Kidney glomerular epithelial cell (primary cell): Measurements from ENCODE around the gene FAM117A.
A peak's percentile ranks its signal among the peaks of the same experiment; 100 is the strongest.

Source experiments
- DNase-seq: peaks from one replicate; lab custom pipeline; 2025; lab: John Stamatoyannopoulos, UW

Gene FAM117A

DNA sequence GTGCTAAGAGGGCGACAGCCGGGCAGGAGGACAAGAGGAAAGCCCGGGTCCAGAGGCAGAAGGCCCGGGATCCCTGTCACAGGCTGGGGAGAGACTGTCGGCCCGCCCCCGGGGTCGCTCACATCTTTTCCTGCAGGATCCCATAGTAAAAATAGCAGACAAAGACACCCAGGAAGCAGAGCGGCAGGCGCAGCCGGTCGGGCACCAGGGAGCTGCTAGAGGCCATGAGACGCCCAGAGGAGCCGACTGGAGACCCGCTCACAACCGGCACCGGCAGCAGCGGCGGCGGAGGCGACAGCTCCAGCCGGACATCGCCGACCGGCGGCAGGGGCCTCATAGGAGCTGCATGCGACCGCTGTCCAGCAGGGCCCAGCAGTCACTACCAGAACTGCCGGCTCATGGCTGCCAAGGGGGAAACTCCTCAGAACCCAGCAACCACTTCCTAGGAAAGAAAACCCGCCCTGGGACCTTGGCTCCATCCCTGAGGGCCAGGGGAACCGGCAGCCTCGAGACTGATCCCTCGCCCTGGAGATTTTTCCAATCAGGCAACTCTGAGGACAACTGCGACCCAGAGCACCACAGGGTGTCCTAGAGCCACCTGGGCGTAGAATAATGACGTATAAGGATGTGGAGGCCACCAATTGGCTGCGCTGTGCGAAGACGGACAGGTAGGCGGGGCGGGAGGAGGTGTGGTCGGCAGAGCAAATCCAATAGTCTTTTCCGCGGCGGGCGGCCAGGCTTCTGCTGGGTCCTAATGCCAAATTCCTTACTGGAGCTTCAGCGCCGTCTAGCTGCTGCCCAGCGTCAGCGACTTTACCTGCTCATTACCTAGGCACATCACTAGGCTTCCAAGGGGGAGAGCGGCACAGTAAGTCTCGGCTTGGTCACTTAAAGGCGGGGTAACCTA lies 56.1 kb downstream of the FAM117A start, which contains the start of gene SLC35B1:
SLC35B1 (minus strand) TSS at position 357 of the 907 bp plus-strand sequence; CDS start at position 226, 131 bp downstream.
- DNase-seq, result peak; percentile 99

DNA sequence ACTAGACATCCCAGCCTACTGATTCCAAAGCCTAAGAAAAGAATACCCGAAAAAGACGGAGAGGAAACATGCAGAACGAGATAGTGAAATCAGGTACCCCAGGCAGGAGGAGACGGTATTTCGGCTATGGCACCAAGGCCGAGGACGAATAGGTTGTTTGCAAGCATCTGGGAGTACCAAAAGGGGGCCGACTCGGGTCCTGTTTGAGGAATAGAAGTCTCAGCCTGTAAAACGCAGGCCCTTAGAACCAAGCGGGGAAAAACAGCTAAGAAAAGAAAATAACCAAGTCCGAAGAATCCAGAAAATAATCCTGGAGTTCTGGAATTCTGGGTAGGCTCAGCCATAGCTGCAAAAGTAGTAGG lies 56.7 kb downstream of the FAM117A start:
- DNase-seq, result no peak

GRCh38 chr17:49705254-49705653 lies 58.7 kb downstream of the FAM117A start:
- no peak for DNase-seq

DNA sequence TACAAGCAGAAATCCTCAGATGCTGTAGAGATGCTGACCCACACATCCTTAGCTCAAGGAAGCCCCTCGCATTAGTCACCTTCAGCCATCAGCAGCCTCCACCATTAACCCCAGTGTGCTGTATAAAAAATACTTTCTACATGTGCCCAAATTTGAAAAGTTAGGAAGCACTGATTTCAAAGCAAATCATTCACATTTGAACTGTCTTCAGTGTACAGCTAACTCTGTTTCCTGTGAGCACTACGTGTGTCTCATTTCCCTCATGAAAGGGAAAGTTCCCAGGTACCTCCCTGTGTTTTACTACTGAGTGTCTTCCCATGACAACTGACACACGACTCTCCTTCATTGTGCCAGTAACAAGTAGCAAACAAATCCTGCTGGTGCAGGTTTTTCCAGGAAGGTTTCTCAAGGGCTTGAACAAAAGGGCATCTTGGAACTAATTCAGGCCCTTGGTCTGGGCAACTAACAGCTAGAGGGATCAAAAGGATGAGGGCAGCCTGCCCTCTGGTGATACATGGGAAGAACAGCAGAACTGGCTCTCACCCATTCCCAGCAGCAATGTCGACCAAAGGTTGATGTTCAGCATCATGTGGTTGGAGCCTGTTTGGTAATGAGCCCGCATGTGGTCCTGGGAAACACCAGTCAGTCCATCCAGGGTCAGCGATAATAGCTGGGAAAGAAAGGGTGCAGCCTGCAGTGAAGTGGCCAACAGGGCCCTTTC lies 60.2 kb downstream of the FAM117A start:
- peak; percentile 23 for DNase-seq

GRCh38 chr17:49700960-49701359 lies 63.0 kb downstream of the FAM117A start:
- DNase-seq, result no peak

- no peak for DNase-seq
These were observed 63.9 kb downstream of the FAM117A start for GRCh38 chr17:49699966-49700575.

DNA sequence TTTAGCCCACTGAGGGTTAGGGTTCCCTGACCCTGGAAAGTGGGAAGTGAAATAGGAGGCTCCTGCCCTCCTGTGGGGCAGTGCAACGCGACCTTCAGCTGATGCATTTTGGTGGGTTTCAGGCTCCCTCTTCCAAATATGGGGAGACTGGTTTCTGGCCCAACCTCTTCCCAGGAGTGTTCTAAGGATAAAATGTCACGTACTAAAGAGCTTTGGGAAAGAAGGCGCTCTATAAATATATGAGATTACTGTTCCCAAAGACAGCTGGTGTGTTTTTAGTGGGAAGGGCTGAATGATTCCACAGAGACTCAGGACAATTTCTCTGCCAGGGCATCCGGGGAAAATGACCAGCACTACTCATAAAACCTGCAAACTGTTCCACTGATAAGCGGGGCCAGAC lies 65.9 kb downstream of the FAM117A start:
- no peak for DNase-seq

- no peak for DNase-seq
These were observed 67.6 kb downstream of the FAM117A start for GRCh38 chr17:49696233-49696761.

DNA sequence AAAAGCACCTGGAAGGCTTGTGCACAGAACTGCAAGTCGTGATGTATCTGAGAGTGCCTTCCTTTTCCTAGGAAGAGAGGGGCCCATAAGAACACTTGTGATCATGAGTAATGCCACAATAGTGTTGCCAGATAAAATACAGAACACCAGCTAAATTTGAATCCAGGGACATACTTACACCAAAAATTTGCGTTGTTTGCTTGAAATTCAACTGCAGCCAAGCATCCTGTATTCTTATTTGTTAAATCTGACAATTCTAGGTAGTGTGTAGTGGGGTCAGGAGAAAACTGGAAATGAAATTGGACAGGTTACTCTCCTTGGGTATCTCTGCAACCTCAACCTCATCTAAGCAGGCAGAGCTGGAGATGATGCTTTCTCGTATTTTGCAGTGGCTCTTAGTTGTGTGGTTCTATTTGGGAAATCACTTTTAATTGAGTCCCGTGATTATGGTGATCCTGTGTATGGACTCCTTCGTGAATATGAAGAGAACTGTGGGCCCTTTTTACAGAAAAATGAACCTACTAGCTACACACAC lies 68.2 kb downstream of the FAM117A start:
- no peak for DNase-seq

DNA sequence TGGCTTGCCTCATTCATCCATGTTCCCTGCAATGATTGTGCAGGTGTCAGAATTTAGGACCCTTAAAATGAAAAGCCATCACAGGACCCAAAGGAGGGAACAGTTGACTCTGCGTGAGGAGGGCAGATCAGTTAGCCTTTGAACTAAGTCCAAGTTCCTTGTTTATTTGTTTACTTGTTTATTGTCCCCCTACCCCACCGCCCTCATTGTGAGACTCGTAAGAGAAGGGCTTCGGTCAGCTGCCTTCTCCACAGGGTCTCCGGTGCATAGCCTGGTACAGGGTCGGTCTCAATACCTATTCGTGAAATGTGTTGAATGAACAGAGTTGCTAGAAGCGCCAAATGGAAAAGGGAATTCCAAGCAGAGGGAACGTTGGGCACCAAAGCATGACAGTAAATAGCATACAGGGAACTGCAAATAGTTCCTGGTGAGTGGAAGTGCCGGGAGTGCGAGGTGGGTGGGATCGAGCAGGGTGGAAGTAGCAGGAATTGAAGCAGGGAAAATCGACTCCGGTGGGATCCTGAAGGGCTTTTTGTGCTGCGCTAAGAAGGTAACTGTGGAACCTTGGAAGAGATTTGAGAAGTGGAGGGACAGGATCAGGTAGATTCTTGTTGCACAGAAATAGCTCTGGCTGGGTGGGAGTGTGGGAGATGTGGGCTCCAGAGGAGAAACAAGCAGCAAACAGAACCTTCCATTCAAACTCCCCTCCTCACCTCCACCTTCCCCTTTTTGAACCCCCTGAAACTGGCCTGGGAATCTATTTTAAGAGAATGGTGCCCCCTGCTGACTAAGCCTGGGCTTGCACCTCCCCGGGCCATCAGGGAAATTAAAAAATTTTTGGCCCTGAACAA lies 68.9 kb downstream of the FAM117A start:
- DNase-seq, result peak; percentile 8

DNA sequence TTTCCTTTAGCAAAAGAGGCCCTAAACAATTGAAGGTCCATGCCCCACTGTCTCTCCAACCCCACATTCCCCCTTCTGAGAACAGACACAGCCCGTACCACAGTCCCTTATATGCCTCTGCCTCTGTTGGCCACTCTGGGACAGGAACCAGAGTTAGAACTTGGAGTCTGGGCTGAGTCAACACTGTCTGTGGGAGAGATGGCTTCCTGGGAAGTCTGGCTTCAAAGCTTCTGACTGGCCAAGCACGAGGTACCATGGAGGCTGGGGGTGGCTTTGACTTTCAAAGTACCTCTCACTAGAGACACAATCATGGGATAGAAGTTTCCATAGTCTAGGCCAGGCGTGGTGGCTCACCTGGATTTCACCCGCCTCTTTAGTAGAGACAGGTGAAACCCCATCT lies 71.2 kb downstream of the FAM117A start:
- DNase-seq, result no peak

GRCh38 chr17:49691677-49692191 lies 72.2 kb downstream of the FAM117A start:
- no peak for DNase-seq

DNA sequence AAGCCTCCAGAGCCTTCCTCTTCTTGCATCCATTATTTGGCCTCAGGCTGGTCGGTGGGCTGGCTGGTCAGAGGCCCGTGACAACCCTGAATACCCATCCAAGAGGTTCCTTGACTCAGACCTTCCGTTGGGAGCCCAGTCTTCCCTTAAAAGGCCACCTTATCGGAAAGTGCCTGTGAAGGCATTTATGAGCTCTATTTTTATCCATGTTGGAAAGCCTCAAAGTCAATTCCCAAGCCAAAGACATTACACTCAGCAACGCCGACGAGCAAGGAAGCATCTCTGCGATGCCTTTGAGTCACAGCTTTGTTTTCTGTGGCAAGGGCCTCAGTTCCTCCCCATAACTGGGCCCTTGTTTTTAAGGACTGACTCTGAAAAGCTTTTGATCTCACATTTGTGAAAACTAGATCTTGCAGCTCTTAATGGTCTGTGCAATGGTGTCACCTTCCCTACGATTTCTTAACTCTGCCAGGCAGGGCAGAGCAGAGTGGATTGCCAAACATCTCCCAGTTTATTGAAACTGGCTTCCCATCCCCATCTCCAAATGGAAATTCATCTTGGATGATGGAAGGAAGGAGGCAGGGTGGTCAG lies 72.8 kb downstream of the FAM117A start:
- no peak for DNase-seq

DNA sequence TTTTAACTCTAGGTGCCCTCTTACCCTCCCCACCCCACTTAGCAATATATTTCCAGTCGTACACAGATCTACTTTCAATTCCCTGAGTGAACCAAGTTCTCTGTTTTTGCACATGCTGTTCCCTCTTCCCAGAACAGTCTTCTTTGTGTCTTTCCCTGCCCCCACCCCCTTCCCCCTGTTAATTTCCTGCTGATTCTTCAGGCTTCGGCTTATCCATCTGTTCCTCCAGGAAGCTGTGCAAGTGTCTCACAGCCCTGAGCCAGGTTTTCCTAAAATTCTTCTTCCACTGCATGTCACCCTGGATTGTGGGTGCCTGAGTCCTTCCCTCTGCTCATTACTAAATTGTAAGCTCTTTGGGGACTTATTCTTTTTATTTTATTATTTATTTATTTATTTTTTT lies 73.7 kb downstream of the FAM117A start:
- DNase-seq, result no peak

- no peak for DNase-seq
These were observed 75.1 kb downstream of the FAM117A start for GRCh38 chr17:49688848-49689247.

- DNase-seq, result no peak
These were observed 75.9 kb downstream of the FAM117A start for GRCh38 chr17:49687878-49688491.

DNA sequence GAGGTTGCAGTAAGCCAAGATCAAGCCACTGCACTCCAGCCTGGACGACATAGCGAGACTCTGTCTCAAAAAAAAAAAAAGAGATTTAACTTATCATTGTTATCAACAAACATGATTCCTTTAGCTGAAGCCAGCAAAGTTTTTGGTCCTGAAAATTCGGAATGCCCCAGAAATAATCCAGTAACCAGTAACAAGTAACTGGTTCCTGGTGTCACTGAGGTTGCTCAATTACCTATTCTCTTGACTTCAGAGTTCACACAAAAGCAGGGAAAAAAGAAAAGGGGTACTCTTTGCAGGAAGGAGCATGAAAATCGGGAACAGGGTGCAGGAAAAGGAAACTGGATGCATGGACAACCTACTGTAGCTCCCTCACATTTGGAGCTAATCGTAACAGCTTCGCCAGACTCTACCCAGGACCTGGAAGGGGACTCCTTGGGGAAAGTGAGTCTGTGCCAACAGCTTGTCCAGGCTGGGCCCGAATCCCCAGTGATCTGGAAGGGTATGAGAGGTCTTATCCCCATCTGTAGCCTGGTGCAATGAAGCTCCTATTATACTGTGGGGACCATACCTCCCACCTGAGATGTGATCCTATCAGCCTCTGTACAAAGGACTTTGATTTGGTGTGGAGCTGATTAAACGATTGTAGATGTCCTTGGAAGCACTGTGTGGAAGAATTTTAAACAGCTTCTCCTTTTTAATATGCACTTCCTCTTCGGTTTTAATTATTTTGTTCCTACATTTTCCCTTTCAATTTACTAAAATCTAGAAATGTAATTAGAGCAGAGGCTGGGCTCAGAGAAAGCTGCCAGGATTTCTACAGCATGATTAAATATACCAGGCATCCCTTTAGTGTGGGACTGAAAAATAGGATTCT lies 82.6 kb downstream of the FAM117A start:
- no peak for DNase-seq

DNA sequence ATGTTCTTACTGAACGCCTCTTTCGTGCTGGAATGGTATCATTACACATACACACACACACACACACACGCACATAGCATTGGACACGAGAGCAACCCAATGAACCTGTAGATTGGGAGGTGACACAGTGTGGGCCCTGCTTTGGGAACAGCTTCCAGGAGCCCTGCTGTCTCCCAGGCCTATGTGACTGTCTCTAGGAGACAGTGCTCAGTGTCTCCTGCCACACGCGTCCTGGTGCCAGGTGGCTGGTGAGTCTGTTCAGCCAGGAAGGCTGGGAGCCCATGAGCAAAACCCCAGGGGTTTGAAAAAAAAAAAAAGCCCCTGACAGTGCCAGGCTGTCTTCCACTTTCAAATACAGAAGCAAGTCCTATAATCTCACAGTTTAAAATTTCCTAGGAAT lies 83.6 kb downstream of the FAM117A start:
- no peak for DNase-seq
